H1 (cell line): ENCODE results near the gene IQCF6. TPM values are rescaled to one million over a fixed set of nuclear protein-coding genes. Genes with fewer than 3 reads are reported as not detected.

ENCODE experiments used
- BRCA1 ChIP-seq: IDR thresholded peaks from 2 replicates; pipeline ENCODE4 v1.6.1; 2012; ENCODE audit warnings: low read depth, low read length, improper control_type of control experiment
- CBX8 ChIP-seq: fragments of 300-800, 300-1000 bp; sonication (generic); IDR thresholded peaks from 2 replicates; pipeline ENCODE4 v1.7.1; 2016; ENCODE audit warnings: low read depth, low read length, borderline replicate concordance
- HDAC2 ChIP-seq, 2 experiments: fragments of 300-600 bp in 1 of 2; sonication (generic) in 1 of 2; IDR thresholded peaks; 2 replicates each; pipeline ENCODE4 v1.6.1; 2011 to 2012; ENCODE audit warnings: low read depth in 2 of 2, low read length in 2 of 2, mild to moderate bottlenecking in 2 of 2, moderate library complexity in 2 of 2, borderline replicate concordance in 1 of 2, inconsistent platforms in 1 of 2
- MAFK ChIP-seq: IDR thresholded peaks from 2 replicates; pipeline ENCODE4 v1.6.1; 2012; ENCODE audit warnings: low read depth, mild to moderate bottlenecking, improper control_type of control experiment, low read length
- RFX5 ChIP-seq: IDR thresholded peaks from 2 replicates; pipeline ENCODE4 v1.6.1; 2011; ENCODE audit warnings: low read depth, low read length, improper control_type of control experiment, borderline replicate concordance
- SP2 ChIP-seq: IDR thresholded peaks from 2 replicates; pipeline ENCODE4 v1.6.1; 2012; ENCODE audit warnings: mild to moderate bottlenecking, low read length, inconsistent platforms
- TAF1 ChIP-seq: IDR thresholded peaks from 2 replicates; pipeline ENCODE4 v1.6.1; 2011; ENCODE audit warnings: mild to moderate bottlenecking, low read depth, low read length
- polyA plus RNA-seq, 7 experiments: library from polyadenylated mRNA; depleted of rRNA in 3 of 7; stranded (reverse) in 5 of 7; unstranded in 2 of 7; fragments of >200 nt in 5 of 7; fragments of 200-250 nt in 2 of 7; gene quantifications; 1 replicate in 5 of 7; 2 replicates in 1 of 7; 4 replicates in 1 of 7; pipeline versions ENCODE4 v1.2.1 to v1.2.3, GENCODE V29; 2011 to 2013; ENCODE audit warnings: missing spikeins in 2 of 7, mixed read lengths in 2 of 7
- total RNA-seq: library from RNA; stranded (reverse); fragmentation: NEBNext Ultra II Directional; extraction: Animal tissue kit (Norgen Biotek cat#: 25700); gene quantifications from 2 replicates; pipeline ENCODE4 v1.2.1, GENCODE V29; 2021
- TF ChIP-seq, protein P1 (sequence below): fragments of 300-600 bp; sonication (generic); IDR thresholded peaks from 2 replicates; pipeline ENCODE4 v1.7.1; 2012; ENCODE audit warnings: low read length, moderate library complexity, mild to moderate bottlenecking, inconsistent platforms; ENCODE audit not compliant: insufficient replicate concordance
- TF ChIP-seq, protein P2 (sequence below): IDR thresholded peaks from 2 replicates; pipeline ENCODE4 v1.6.1; 2011; ENCODE audit warnings: low read length, improper control_type of control experiment

Gene IQCF6
- total and polyA plus RNA-seq, 2 of the 8 experiments (the other 6 are each of a cell fraction or from before 2014, with no cell fraction given) = not detected

- TF ChIP-seq, protein P1, sequence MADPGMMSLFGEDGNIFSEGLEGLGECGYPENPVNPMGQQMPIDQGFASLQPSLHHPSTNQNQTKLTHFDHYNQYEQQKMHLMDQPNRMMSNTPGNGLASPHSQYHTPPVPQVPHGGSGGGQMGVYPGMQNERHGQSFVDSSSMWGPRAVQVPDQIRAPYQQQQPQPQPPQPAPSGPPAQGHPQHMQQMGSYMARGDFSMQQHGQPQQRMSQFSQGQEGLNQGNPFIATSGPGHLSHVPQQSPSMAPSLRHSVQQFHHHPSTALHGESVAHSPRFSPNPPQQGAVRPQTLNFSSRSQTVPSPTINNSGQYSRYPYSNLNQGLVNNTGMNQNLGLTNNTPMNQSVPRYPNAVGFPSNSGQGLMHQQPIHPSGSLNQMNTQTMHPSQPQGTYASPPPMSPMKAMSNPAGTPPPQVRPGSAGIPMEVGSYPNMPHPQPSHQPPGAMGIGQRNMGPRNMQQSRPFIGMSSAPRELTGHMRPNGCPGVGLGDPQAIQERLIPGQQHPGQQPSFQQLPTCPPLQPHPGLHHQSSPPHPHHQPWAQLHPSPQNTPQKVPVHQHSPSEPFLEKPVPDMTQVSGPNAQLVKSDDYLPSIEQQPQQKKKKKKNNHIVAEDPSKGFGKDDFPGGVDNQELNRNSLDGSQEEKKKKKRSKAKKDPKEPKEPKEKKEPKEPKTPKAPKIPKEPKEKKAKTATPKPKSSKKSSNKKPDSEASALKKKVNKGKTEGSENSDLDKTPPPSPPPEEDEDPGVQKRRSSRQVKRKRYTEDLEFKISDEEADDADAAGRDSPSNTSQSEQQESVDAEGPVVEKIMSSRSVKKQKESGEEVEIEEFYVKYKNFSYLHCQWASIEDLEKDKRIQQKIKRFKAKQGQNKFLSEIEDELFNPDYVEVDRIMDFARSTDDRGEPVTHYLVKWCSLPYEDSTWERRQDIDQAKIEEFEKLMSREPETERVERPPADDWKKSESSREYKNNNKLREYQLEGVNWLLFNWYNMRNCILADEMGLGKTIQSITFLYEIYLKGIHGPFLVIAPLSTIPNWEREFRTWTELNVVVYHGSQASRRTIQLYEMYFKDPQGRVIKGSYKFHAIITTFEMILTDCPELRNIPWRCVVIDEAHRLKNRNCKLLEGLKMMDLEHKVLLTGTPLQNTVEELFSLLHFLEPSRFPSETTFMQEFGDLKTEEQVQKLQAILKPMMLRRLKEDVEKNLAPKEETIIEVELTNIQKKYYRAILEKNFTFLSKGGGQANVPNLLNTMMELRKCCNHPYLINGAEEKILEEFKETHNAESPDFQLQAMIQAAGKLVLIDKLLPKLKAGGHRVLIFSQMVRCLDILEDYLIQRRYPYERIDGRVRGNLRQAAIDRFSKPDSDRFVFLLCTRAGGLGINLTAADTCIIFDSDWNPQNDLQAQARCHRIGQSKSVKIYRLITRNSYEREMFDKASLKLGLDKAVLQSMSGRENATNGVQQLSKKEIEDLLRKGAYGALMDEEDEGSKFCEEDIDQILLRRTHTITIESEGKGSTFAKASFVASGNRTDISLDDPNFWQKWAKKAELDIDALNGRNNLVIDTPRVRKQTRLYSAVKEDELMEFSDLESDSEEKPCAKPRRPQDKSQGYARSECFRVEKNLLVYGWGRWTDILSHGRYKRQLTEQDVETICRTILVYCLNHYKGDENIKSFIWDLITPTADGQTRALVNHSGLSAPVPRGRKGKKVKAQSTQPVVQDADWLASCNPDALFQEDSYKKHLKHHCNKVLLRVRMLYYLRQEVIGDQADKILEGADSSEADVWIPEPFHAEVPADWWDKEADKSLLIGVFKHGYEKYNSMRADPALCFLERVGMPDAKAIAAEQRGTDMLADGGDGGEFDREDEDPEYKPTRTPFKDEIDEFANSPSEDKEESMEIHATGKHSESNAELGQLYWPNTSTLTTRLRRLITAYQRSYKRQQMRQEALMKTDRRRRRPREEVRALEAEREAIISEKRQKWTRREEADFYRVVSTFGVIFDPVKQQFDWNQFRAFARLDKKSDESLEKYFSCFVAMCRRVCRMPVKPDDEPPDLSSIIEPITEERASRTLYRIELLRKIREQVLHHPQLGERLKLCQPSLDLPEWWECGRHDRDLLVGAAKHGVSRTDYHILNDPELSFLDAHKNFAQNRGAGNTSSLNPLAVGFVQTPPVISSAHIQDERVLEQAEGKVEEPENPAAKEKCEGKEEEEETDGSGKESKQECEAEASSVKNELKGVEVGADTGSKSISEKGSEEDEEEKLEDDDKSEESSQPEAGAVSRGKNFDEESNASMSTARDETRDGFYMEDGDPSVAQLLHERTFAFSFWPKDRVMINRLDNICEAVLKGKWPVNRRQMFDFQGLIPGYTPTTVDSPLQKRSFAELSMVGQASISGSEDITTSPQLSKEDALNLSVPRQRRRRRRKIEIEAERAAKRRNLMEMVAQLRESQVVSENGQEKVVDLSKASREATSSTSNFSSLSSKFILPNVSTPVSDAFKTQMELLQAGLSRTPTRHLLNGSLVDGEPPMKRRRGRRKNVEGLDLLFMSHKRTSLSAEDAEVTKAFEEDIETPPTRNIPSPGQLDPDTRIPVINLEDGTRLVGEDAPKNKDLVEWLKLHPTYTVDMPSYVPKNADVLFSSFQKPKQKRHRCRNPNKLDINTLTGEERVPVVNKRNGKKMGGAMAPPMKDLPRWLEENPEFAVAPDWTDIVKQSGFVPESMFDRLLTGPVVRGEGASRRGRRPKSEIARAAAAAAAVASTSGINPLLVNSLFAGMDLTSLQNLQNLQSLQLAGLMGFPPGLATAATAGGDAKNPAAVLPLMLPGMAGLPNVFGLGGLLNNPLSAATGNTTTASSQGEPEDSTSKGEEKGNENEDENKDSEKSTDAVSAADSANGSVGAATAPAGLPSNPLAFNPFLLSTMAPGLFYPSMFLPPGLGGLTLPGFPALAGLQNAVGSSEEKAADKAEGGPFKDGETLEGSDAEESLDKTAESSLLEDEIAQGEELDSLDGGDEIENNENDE = no peak
- no peak for TF ChIP-seq TAF1
- TF ChIP-seq CBX8 = no peak
- TF ChIP-seq MAFK = no peak
- TF ChIP-seq BRCA1 = no peak
- TF ChIP-seq, protein P2, sequence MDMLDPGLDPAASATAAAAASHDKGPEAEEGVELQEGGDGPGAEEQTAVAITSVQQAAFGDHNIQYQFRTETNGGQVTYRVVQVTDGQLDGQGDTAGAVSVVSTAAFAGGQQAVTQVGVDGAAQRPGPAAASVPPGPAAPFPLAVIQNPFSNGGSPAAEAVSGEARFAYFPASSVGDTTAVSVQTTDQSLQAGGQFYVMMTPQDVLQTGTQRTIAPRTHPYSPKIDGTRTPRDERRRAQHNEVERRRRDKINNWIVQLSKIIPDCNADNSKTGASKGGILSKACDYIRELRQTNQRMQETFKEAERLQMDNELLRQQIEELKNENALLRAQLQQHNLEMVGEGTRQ = no peak
- no peak for TF ChIP-seq SP2
- no peak for TF ChIP-seq HDAC2 (IDR thresholded peaks at IDR 0.05; ENCODE audit: borderline replicate concordance in 1 of 2, low read depth in 2 of 2, low read length in 2 of 2)
- TF ChIP-seq RFX5 = no peak
These were observed 1.1 kb downstream of the IQCF6 start (continued) for GRCh38 chr3:51777985-51778384.
